NCI-H82 treated with DMSO at 0.1 percent for 48 hours (cell line): ENCODE measurements around the gene RNF208.

Experiments
- DNase-seq: peaks from one replicate; lab custom pipeline; 2025; ENCODE audit not compliant: unreplicated experiment; lab: John Stamatoyannopoulos, UW

RNF208 gene

DNA sequence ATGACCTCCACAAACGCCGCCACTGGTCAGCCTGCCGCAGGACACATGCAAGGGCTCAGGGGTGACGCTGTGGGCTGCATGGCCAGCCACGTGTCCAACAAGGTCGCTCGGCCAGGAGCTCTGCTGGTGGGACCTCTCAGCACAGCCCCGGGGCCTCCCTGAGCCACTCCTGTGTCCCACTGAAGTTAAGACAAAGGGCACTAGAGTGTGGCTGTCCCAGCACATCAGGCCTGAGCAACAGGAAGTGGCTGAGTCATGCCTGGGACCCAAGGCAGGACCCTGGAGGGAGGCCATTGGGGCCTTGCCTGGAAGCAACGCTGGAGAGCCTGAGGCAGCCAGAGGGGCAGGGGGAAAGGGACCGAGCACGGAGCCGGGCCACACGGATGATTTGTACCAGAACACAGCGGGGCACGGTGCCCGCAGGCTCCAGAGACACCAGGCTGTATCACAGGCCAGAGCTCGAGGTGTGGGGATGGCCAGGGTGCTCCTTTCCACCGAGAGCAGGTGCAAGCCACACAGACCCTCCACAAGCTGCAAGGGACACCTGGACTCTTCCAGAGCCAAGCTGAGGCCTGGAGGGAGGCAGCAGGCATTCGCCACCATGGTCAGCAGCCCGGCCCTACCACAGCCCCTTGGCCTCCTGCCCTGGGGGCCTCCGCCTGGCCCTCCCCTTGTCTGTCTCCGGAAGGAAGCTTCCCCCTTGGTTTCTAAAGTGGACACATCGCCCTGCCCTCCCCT, 43.7 kb downstream of the RNF208 start:
- DNase-seq = no peak

- DNase-seq = no peak
Measured at GRCh38 chr9:137176302-137177182, 45.5 kb downstream of the RNF208 start.

GRCh38 chr9:137175345-137175961, 46.6 kb downstream of the RNF208 start:
- no peak for DNase-seq

DNA sequence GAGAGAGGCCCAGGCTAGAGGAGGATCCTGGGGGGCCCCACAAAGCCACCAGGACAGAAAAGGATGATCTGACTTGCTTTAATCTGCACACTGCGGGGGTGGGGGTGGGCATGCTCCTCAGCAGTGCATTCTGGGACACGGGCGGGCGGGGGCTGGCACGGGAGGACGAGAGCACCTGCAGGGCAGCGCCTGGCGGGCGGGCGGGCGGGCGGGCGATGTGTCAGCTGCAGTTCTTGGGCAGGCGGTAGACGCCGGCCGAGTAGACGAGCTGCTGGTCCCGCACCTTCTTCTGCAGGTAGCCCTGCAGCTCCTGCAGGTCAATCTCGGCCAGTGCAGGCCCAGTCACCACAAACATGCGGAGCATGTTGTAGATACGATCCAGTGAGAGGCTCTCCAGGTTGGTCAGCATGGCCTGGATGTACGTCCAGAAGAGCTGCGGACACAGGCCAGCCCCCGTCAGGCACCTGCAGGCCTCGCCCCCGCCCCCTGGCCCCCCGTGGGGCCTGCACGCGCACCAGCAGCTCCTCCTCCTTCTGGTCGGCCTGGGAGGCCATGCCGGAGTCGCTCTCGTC, 47.2 kb downstream of the RNF208 start:
- no peak for DNase-seq

- DNase-seq = no peak
Measured at GRCh38 chr9:137173796-137174664, 48.0 kb downstream of the RNF208 start.

GRCh38 chr9:137172901-137173795, 48.9 kb downstream of the RNF208 start:
- DNase-seq = no peak

DNA sequence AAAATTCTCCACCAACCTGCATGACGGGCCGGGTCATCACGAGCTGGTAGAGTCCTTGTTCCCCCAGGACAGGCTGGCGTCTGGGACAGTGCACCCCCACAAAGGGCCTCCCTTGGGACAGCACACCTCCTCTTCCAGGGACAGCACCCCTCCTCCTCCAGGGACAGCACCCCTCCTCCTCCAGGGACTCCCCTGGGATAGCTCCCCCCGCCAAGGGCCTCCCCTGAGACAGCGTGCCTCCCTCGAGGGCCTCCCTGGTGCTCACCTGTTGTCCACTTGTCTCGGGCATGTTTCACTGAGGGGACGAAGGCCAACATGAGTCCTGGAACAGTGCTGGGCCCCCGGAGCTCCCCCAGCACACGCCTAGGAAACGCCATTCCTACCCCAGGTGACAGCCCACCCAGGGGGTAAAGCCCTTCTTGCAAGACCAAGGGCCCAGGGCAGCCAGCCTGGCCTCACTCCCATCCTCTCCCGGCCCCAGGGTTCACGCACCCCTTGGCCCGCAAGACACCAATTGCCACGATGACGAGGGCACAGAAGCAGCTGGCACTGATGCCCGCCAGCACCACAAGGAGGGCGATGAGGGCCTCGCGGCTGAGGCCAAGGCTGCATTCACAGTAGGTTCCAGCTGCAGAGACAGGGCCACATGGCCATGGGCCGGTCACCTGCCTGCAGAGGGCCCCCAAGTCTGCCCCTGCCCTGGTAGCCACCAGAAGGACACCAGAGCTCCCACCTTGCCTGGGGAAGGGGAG, 50.7 kb downstream of the RNF208 start:
- DNase-seq = no peak

DNA sequence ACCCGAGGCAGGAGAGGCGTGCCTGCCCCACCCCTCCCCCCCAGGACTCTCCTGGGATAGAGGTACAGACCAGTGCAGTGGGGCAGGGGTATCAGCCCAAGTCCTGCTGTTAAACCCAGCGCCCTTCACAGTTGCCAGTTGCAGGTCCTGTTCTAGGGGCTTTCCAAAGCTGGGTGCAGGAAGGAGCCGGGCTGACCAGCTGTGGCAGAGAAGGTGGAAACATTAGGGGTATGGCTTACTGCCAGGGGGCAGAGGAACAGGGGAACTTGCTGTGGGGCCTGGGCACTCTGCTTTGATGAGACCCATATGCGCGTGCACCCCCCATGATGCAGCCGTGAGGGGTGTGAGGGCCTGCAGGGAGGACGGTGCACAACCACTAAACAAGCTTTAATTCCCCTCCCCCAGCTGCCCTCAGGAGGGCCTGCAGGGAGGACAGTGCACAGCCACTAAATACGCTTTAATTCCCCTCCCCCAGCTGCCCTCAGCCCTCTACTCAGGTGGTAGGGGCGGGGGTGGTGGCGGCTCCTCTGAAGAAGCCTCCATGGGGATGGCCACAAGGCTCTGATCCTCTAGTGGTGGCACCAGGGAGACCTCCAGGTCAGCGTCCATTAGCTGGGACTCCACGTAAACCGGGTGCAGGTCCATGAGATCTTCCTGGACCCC, 51.4 kb downstream of the RNF208 start:
- no peak for DNase-seq
